Cardiac muscle cell (in vitro differentiated cells and primary cell): ENCODE results near the gene ANKRD63. TPM values are rescaled to one million over a fixed set of nuclear protein-coding genes. Genes with fewer than 3 reads are reported as not detected.
A peak's percentile ranks its signal among the peaks of the same experiment; 100 is the strongest.

ENCODE experiments used
- DNase-seq, 2 donors: peaks; one replicate each; pipeline versions ENCODE4 v3.0.0 to v3.0.0-alpha.2; 2010 to 2017; ENCODE audit warnings: low read depth in 1 of 2, low spot score in 1 of 2
- H3K27ac ChIP-seq: fragments of 200-600 bp; sonication (generic); 2 replicates; pipeline ENCODE4 v1.5.1; 2016
- H3K27me3 ChIP-seq: fragments of 200-600 bp; sonication (generic); 2 replicates; pipeline ENCODE4 v1.6.0; 2016; ENCODE audit warnings: control low read depth
- H3K36me3 ChIP-seq: fragments of 200-600 bp; sonication (generic); 2 replicates; pipeline ENCODE4 v1.5.1; 2016; ENCODE audit warnings: control low read depth
- H3K4me1 ChIP-seq: fragments of 200-600 bp; sonication (generic); 2 replicates; pipeline ENCODE4 v1.8.1; 2017; ENCODE audit warnings: low read depth, mild to moderate bottlenecking, mixed run types
- H3K4me3 ChIP-seq: fragments of 200-600 bp; sonication (generic); 2 replicates; pipeline ENCODE4 v1.5.1; 2016; ENCODE audit warnings: mild to moderate bottlenecking
- H3K9me3 ChIP-seq: fragments of 200-600 bp; sonication (generic); 2 replicates; pipeline ENCODE4 v1.5.1; 2017; ENCODE audit warnings: low read depth, mild to moderate bottlenecking, control low read depth
- polyA plus RNA-seq: library from polyadenylated mRNA; unstranded; fragments of >200 nt; fragmentation: Nextera tagmentation; extraction: Ambion mirVana; gene quantifications from 2 replicates; pipeline ENCODE4 v1.2.1, GENCODE V29; 2016
- total RNA-seq: library from RNA; depleted of rRNA; stranded (reverse); fragments of >200 nt; gene quantifications from 2 replicates; pipeline ENCODE4 v1.2.3, GENCODE V29; 2016
- TF ChIP-seq, protein P1 (sequence below): IDR thresholded peaks from 2 replicates; pipeline ENCODE4 v1.5.1; 2012; ENCODE audit warnings: low read depth, mild to moderate bottlenecking, low read length

Gene ANKRD63
- total and polyA plus RNA-seq, 2 experiments from 2014 or later = 13.7 to 104 TPM

DNA sequence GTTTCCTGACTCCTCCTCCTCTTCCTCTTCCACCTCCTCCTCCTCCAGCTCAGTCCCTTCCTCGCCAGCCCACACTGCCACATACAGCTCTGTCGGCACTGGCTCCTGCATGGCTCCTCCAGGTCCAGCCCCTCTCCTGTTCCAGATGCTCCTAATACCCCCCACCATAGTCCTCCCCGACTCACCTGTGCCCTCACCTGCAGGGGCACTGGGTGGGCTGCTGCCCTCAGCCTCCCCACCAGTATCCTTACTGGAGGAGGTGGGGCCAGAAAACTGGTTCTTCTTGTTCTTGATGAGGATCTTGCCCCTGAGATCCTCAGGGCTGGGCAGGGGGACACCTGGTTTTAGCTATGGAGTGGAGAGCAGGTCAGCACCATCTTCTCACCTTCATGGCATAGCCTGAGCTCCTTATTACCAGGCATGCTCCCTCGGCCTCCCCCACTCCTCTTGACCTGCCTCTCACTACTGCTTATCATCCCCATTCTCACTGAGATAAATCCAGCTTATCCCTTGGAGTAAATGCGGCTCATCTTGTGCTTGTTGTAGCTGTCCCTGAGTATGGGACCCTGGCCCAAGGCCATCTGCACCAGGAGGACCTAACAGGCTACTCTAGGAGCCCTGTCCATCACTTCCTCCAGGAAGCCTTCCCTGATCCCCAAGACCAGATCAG lies 13.8 kb upstream of the ANKRD63 start:
- Histone ChIP-seq H3K4me3 (no peak overlapping the region), H3K9me3 (no peaks in the 10 kb centered on the region), H3K4me1 (peaks cover 64% of the 10 kb centered on the region), H3K27ac (peak overlapping the region; percentile 86), H3K27me3 (peaks cover 6% of the 10 kb centered on the region), H3K36me3 (no peaks in the 10 kb centered on the region)
- TF ChIP-seq, protein P1, sequence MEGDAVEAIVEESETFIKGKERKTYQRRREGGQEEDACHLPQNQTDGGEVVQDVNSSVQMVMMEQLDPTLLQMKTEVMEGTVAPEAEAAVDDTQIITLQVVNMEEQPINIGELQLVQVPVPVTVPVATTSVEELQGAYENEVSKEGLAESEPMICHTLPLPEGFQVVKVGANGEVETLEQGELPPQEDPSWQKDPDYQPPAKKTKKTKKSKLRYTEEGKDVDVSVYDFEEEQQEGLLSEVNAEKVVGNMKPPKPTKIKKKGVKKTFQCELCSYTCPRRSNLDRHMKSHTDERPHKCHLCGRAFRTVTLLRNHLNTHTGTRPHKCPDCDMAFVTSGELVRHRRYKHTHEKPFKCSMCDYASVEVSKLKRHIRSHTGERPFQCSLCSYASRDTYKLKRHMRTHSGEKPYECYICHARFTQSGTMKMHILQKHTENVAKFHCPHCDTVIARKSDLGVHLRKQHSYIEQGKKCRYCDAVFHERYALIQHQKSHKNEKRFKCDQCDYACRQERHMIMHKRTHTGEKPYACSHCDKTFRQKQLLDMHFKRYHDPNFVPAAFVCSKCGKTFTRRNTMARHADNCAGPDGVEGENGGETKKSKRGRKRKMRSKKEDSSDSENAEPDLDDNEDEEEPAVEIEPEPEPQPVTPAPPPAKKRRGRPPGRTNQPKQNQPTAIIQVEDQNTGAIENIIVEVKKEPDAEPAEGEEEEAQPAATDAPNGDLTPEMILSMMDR = no peak
- DNase-seq = no peak

DNA sequence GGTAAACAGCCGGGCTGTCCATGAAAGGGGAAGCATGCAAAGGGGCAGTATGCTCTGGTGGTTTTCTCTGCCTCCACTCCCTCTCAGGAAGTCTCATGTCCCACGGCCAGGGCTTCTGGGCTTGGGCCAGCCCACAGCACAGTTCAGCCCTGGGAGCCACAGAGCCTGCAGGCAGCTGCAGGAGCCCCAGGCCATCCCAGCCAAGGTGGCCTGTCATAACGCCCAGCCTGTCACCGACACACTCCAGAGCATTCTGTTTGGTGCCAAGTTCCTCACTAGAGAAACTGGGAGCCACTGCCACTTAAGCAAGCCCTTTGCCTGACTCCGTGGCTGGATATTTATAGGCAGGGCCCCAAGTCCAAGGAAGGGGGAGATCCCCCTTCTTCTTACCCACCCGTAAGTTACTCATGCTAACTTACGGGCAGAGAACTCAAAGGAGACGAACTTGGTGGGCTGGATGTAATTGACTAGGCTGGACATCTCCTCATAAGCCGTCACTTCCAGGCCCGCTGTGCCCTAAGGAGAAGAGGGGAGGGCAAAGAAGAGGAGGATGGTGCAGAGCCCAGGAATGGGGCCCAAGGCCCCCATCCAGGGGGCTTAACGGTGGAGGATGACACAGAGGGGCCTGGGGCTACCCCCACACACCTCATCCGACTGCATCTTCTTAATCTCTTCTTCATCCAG lies 13.2 kb upstream of the ANKRD63 start:
- Histone ChIP-seq H3K27ac (peak overlapping the region; percentile 86), H3K27me3 (peaks cover 8% of the 10 kb centered on the region), H3K36me3 (no peaks in the 10 kb centered on the region), H3K4me3 (no peak overlapping the region), H3K9me3 (no peaks in the 10 kb centered on the region), H3K4me1 (peaks cover 62% of the 10 kb centered on the region)
- DNase-seq = peak; percentile 20 to 87
- TF ChIP-seq, protein P1 = no peak

DNA sequence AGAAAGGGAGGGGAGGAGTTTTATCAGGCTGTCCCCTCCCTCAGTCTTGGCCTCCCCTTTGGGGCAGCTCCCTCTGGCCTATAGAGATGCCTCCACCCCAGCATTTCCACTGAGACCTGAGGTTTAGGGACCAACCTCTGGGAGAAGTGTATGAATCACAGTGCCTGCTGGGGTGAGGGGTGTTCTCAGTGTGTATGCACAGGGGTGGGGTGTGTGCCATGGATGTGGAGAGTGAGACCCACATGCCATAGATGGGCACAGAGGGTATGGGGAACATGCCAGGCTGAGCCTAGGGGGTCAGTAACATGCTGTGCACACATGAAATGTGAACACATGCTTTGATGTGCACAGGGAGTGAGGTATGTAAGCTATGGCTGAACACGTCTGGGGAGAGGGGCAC lies 12.4 kb upstream of the ANKRD63 start:
- no peaks in the 10 kb centered on the region for H3K36me3 ChIP-seq
- no peak overlapping the region for H3K4me3 ChIP-seq
- peaks cover 56% of the 10 kb centered on the region for H3K4me1 ChIP-seq
- TF ChIP-seq, protein P1 = no peak
- peaks cover 11% of the 10 kb centered on the region for H3K27me3 ChIP-seq
- no peaks in the 10 kb centered on the region for H3K9me3 ChIP-seq
- DNase-seq = no peak
- H3K27ac ChIP-seq = peak overlapping the region; percentile 86

DNA sequence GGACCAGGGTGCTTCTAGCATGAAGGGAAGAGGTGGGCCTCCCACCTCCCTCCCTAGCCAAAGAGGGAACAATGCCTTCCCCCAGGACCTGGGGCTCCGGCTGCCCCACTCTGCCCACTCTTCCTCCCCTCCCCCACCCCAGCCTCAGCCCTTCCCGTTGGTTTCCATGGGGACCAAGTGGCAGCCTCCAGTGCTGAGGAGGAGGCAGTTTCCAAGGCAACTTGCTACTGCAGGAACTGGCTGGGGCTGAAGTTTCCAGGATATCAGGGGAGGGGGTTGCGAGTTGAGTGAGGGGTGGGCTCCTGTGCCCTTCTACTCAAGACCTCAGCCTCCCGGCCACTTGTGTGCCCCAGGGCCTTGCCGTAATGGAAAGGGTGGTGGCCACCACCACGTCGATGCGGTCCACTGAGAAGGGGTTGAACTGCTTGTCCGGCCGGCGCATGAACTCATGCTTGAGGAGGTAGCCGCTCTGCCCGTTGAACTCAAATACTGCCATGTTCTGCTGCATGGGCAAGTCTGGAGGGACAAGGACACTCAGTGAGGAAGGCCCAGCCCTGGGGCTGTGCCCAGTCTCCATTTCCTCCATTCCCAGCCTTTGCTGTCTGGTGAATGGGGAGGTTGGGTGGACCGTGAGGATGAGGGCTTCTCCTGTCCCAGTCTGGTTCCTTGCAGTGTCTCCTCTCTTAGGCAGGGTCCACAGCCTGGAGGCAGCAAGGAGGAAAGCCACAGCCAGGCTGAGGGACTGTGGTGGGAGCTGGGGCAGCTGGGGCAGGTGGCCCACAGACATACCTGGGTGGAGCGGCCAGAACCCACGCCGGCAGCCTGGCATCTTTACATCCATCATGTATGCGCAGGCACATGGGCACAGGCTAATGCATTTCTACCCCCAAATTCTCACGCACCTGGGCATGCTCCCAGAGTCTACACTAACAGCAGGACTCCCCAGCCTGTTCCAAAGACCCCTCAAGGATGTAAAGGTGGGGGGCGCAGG lies 11.3 kb upstream of the ANKRD63 start:
- no peaks in the 10 kb centered on the region for H3K36me3 ChIP-seq
- H3K9me3 ChIP-seq = no peaks in the 10 kb centered on the region
- DNase-seq = no peak
- H3K27ac ChIP-seq = no peak overlapping the region
- TF ChIP-seq, protein P1 = no peak
- peaks cover 56% of the 10 kb centered on the region for H3K4me1 ChIP-seq
- H3K27me3 ChIP-seq = peaks cover 15% of the 10 kb centered on the region
- H3K4me3 ChIP-seq = no peak overlapping the region

DNA sequence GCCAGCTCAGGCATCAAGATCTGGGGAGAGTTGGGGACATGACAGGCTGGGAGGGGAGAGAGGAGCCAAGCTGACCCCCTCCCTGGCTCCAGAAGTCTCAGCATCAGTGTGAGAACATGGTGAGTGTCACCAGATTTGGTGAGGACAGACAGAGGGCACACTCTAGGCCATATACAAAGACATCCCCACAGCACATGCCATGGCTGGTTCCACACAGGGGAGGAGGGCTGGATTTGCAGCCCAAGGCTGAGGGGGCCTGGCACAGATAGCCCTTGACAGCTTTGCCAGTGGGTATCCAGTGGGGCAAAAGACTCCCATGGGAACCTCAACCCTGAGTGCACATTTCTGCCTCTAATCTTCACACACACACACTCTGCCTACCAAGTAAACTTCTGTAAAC lies 10.1 kb upstream of the ANKRD63 start:
- Histone ChIP-seq H3K27me3 (peaks cover 15% of the 10 kb centered on the region), H3K4me3 (no peak overlapping the region), H3K27ac (no peak overlapping the region), H3K36me3 (no peaks in the 10 kb centered on the region), H3K9me3 (no peaks in the 10 kb centered on the region), H3K4me1 (peaks cover 51% of the 10 kb centered on the region)
- TF ChIP-seq, protein P1 = no peak
- DNase-seq = no peak
